ENCODE data around the gene ZBTB22.
"Not testable (repeated sequence)": the region's sequence is repeated elsewhere in the genome, so short reads cannot be mapped to it uniquely, and the experiment has no call there.

The ZBTB22 gene

GRCh38 chr6:33317669-33318425 lies at the start of gene ZBTB22:
ZBTB22 (minus strand) TSS chr6:33317744; CDS start chr6:33316916, 828 bp downstream.
- DNase-seq, result peak; percentile 98

GRCh38 chr6:33367009-33367714 lies 49.6 kb upstream of the ZBTB22 start:
- DNase-seq, result no peak

DNA sequence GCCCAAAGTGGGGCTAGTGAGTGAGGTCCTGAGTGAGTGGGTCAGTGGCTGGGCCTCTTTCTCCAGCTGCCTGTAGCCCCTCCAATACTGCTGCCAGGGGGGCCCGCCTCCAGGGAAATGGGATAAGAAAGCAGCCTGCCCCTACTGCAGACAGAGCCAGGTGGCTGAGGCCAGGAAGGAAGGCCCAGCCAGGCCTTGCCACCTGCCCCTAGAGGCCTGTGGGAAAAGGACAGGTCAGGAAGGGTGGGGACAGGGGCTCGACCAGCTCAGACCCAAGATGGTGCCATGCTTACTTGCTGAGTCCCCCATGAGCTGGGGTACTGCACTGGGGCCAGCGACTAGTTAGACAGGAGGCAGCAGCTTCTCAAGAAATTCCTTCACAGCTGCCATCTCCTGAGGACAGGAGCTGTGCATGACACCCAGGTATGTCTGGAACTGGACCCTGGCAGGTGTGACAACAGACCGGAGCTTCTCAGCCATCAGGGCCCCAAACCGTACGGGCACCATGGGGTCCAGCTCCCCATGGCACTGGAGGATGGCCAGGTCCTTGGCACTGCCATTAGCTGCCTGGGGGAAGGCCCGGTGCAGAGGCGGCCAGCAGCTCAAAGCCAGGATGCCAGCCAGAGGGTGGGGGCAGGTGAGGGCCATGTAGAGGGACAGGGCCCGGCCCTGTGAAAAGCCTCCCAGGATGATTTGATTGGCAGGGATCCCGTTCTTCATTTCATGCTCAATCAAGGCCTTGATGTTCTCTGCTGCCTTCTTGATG lies 47.8 kb upstream of the ZBTB22 start:
- DNase-seq, result not testable (repeated sequence)

- DNase-seq, result peak; percentile 64
These were observed 47.1 kb upstream of the ZBTB22 start for GRCh38 chr6:33364475-33365205.

- DNase-seq, result not testable (repeated sequence)
These were observed 45.9 kb upstream of the ZBTB22 start for GRCh38 chr6:33363486-33363885.

GRCh38 chr6:33359331-33359730 lies 41.8 kb upstream of the ZBTB22 start:
- DNase-seq, result no peak

- DNase-seq, result not testable (repeated sequence)
These were observed 39.8 kb upstream of the ZBTB22 start for GRCh38 chr6:33357160-33357871.

- no peak for DNase-seq
These were observed 38.8 kb upstream of the ZBTB22 start for GRCh38 chr6:33356295-33356694.

GRCh38 chr6:33355860-33356259 lies 38.3 kb upstream of the ZBTB22 start:
- DNase-seq, result not testable (repeated sequence)

DNA sequence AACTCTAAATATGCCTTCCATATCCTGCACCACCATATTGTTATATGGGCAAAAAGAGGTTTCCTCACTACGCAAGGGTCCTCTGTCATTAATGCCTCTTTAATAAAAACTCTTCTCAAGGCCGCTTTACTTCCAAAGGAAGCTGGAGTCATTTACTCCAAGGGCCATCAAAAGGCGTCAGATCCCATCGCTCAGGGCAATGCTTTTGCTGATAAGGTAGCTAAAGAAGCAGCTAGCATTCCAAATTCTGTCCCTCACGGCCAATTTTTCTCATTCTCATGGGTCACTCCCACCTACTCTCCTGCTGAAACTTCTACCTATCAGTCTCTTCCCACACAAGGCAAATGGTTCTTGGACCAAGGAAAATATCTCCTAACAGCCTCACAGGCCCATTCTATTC lies 30.3 kb upstream of the ZBTB22 start:
- DNase-seq, result no peak

DNA sequence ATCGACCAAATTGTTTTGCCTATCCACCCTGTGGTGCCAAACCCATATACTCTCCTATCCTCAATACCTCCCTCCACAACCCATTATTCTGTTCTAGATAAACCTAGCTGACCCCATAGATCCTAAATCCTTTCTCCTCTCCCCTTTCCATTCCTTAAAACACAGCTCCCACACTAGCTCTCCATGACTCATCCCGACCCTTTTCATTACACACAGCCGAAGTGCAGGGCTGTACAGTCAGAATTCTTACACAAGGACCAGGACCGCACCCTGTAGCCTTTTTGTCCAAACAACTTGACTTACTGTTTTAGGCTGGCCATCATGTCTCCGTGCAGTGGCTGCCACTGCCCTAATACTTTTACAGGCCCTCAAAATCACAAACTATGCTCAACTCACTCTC lies 29.4 kb upstream of the ZBTB22 start:
- DNase-seq, result peak; percentile 33

GRCh38 chr6:33344701-33345697 lies 27.5 kb upstream of the ZBTB22 start:
- DNase-seq, result peak; percentile 58

DNA sequence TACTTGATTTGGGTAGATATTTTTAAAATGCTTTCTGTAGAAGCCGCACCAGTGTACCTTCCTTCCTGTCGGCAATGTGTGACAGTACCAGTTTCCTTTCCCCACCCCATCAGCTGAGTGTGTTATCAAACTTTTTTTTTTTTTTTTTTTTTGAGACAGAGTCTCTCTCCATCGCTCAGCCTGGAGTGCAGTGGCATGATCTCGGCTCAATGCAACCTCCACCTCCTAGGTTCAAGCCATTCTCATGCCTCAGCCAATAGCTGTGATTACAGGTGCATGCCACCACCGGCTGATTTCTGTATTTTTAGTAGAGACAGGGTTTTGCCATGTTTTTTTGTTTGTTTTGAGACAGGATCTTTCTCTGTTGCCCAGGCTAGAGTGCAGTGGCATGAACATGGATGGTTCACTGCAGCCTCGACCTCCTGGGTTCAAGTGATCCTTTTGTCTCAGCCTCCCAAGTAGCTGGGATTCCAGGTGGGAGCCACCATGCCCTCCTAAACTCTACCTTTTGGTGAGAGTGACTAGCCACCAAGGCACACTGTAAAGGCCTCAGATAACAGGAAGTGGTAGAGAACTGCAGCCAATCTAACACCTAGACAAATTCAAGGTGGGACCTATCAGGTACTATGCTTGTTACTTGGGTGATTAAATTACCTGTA lies 26.5 kb upstream of the ZBTB22 start:
- DNase-seq, result no peak

GRCh38 chr6:33343606-33343952 lies 26.0 kb upstream of the ZBTB22 start:
- not testable (repeated sequence) for DNase-seq

DNA sequence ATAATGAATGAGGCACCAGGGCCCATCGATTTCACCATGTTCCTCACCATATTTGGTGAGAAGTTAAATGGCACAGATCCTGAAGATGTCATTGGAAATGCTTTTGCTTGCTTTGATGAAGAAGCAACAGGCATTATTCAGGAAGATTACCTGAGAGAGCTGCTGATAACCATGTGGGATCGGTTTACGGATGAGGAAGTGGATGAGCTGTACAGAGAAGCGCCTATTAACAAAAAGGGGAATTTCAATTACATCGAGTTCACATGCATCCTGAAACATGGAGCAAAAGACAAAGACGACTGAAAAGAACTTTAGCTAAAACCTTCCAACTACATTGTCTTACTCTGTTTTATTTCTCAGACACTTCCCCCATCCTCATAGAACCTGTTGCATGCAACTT lies 21.6 kb upstream of the ZBTB22 start:
- no peak for DNase-seq

GRCh38 chr6:33336495-33336894 lies 19.0 kb upstream of the ZBTB22 start:
- no peak for DNase-seq

DNA sequence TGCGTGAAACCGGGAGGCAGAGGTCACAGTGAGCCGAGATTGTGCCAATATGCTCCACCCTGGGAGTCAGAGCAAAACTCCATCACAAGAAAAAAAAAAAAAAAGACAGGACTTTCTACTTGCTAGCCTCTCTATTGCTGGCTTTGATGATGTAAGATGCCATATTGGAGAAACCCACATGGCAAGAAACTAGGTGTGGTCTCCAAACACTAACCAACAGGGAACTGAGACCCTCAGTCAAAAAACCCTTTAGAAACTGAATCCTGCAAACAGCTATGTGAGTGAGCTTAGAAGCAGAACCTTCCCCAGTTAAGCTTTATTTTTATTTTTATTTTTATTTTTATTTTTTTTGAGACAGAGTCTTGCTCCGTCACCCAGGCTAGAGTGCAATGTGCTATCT lies 18.4 kb upstream of the ZBTB22 start:
- DNase-seq, result no peak

- no peak for DNase-seq
These were observed 16.1 kb upstream of the ZBTB22 start for GRCh38 chr6:33333666-33334065.

- DNase-seq, result no peak
These were observed 13.2 kb upstream of the ZBTB22 start for GRCh38 chr6:33330736-33331135.

- DNase-seq, result no peak
These were observed 11.5 kb upstream of the ZBTB22 start for GRCh38 chr6:33329058-33329457.
